ENCODE measurements around the gene FAM241B. TPM values are rescaled to one million over a fixed set of nuclear protein-coding genes. Genes with fewer than 3 reads are reported as not detected.

Gene FAM241B
- total and polyA plus RNA-seq, 2 donors (not counting 1 experiment from before 2014, with no cell fraction given): 0.54 to 0.64 TPM

GRCh38 chr10:69632516-69633199, 2.6 kb downstream of the FAM241B start:
- intact Hi-C loops (cut with micrococcal nuclease): no loop called here
- H4K20me1 ChIP-seq (ENCODE audit: control insufficient read depth, insufficient read depth, low read length, poor library complexity, severe bottlenecking): no peaks in the 10 kb centered on the region
- ATAC-seq (ENCODE audit: low read depth): no peak
- H3K4me2 ChIP-seq (replicated peaks; ENCODE audit: low read depth, low read length, poor library complexity, severe bottlenecking): no peak overlapping the region
- WGBS (ENCODE audit: insufficient coverage): 93% methylated on average over 6 of the region's 7 CpGs
- peaks cover 0 to 24% (median 9%) of the 10 kb centered on the region in 4 experiments for H3K27me3 ChIP-seq (replicated peaks in 1 of 4; ENCODE audit: control extremely low read depth in 1 of 4, control insufficient read depth in 3 of 4, insufficient read depth in 4 of 4, low read length in 3 of 4)
- no peak for DNase-seq
- H3K4me3 ChIP-seq (ENCODE audit: control extremely low read depth in 1 of 5, extremely low read depth in 1 of 5, insufficient read depth in 1 of 5, low read depth in 2 of 5, low read length in 4 of 5): no peak overlapping the region
- CTCF ChIA-PET: interaction anchor here (0.6 kb wide), 1 partner anchor 177 kb away, joined by 3 read pairs; no protein-coding TSS in a partner anchor
- no peaks in the 10 kb centered on the region for H3K9me3 Mint-ChIP-seq (ENCODE audit: insufficient read depth)
- peaks cover 32% of the 10 kb centered on the region for H3K27me3 Mint-ChIP-seq
- H3K9ac ChIP-seq (ENCODE audit: low read length): no peak overlapping the region
- peaks cover 0 to 6% (median 1%) of the 10 kb centered on the region in 3 donors for H3K9me3 ChIP-seq (ENCODE audit: control extremely low read depth in 1 of 3, control insufficient read depth in 2 of 3, insufficient read depth in 1 of 3, low read length in 2 of 3)
- H3K4me1 ChIP-seq (ENCODE audit: control insufficient read depth in 2 of 2, insufficient read depth in 2 of 2, low read length in 2 of 2): peaks cover 4 to 6% of the 10 kb centered on the region in 2 donors
- POLR2A ChIA-PET: no interaction called here
- H3K27ac Mint-ChIP-seq: no peak overlapping the region
- no peak overlapping the region for H2AFZ ChIP-seq (ENCODE audit: insufficient read depth, low read depth, low read length, poor library complexity, severe bottlenecking)
- H3K4me1 Mint-ChIP-seq: peaks cover 6% of the 10 kb centered on the region
- no peak for TF ChIP-seq EZH2 (IDR thresholded peaks at IDR 0.05; ENCODE audit: borderline replicate concordance, insufficient read depth, low read depth, low read length, poor library complexity, severe bottlenecking)
- no peak for TF ChIP-seq CTCF (IDR thresholded peaks at IDR 0.05)
- H3K79me2 ChIP-seq (ENCODE audit: control insufficient read depth, insufficient read depth, low read length): no peaks in the 10 kb centered on the region
- H3K36me3 ChIP-seq (replicated peaks in 1 of 2; ENCODE audit: control extremely low read depth in 1 of 2, control insufficient read depth in 1 of 2, extremely low read depth in 1 of 2, insufficient read depth in 2 of 2, low read length in 1 of 2): no peaks in the 10 kb centered on the region
- H3K4me3 Mint-ChIP-seq: peak overlapping the region; percentile 46
- no peak overlapping the region for H3K27ac ChIP-seq (ENCODE audit: low read length in 2 of 2)
